SK-N-SH (cell line): Measurements from ENCODE around the gene PDIA4. TPM values are rescaled to one million over a fixed set of nuclear protein-coding genes. Genes with fewer than 3 reads are reported as not detected.

Source experiments
- CTCF ChIA-PET: fragments of 300-600, 350-600 bp; formaldehyde crosslinking; extraction: SDS; loops from one replicate; lab custom pipeline; 2021; lab: Yijun Ruan, JAX
- POLR2A ChIA-PET: fragments of 350-600 bp; sonication (Branson Sonifier 250); formaldehyde crosslinking; extraction: SDS; loops from one replicate; lab custom pipeline; 2020; ENCODE audit warnings: antibody characterized with exemption, inconsistent platforms; lab: Yijun Ruan, JAX
- DNase-seq: peaks from one replicate; pipeline ENCODE4 v3.0.0; 2012
- H2AFZ ChIP-seq: fragments of 200-600 bp; sonication (generic); 2 replicates; pipeline ENCODE4 v1.8.1; 2016; ENCODE audit warnings: antibody characterized with exemption, mild to moderate bottlenecking, low read depth
- H3F3A ChIP-seq: fragments of 200-600 bp; sonication (generic); replicated peaks from 2 replicates; pipeline ENCODE3; 2016; ENCODE audit warnings: antibody characterized with exemption, mild to moderate bottlenecking; ENCODE audit not compliant: insufficient read depth
- H3K27ac ChIP-seq, 2 experiments: fragments of 200-500 bp in 1 of 2; fragments of 200-600 bp in 1 of 2; sonication (Bioruptor generic) in 1 of 2; sonication (generic), shearing (Covaris generic) in 1 of 2; 2 replicates each; pipeline versions ENCODE4 v1.5.1 to v1.6.1; 2014 to 2016; ENCODE audit warnings: low read depth in 2 of 2, inconsistent platforms in 1 of 2, low read length in 1 of 2, mild to moderate bottlenecking in 1 of 2, mixed read lengths in 1 of 2
- H3K27me3 ChIP-seq: fragments of 200-600 bp; sonication (generic), shearing (Covaris generic); 2 replicates; pipeline ENCODE4 v1.6.1; 2016; ENCODE audit warnings: mixed run types; ENCODE audit not compliant: insufficient read depth
- H3K36me3 ChIP-seq, 2 experiments: fragments of 200-500 bp in 1 of 2; fragments of 200-600 bp in 1 of 2; sonication (Bioruptor generic) in 1 of 2; sonication (generic) in 1 of 2; replicated peaks in 1 of 2; 2 replicates each; pipeline versions ENCODE3 to v1.5.1; 2014 to 2016; ENCODE audit warnings: low read length in 1 of 2, mild to moderate bottlenecking in 1 of 2; ENCODE audit not compliant: insufficient read depth in 2 of 2, control insufficient read depth in 1 of 2
- H3K4me1 ChIP-seq, 2 experiments: fragments of 200-500 bp in 1 of 2; fragments of 200-600 bp in 1 of 2; sonication (Bioruptor generic) in 1 of 2; sonication (generic), shearing (Covaris generic) in 1 of 2; 2 replicates each; pipeline versions ENCODE4 v1.5.1 to v1.6.1; 2014 to 2016; ENCODE audit warnings: low read depth in 1 of 2, low read length in 1 of 2, mixed run types in 1 of 2; ENCODE audit not compliant: insufficient read depth in 2 of 2, control insufficient read depth in 1 of 2
- H3K4me2 ChIP-seq: fragments of 200-600 bp; sonication (generic), shearing (Covaris generic); 2 replicates; pipeline ENCODE4 v1.6.1; 2017; ENCODE audit warnings: mixed run types
- H3K4me3 ChIP-seq, 2 experiments: fragments of 200-500 bp in 1 of 2; fragments of 200-600 bp in 1 of 2; sonication (Bioruptor generic) in 1 of 2; sonication (generic), shearing (Covaris generic) in 1 of 2; 2 replicates each; pipeline versions ENCODE4 v1.5.1 to v1.8.1; 2014 to 2016; ENCODE audit warnings: low read depth in 2 of 2, inconsistent platforms in 1 of 2, low read length in 1 of 2, mild to moderate bottlenecking in 1 of 2, mixed read lengths in 1 of 2, moderate library complexity in 1 of 2
- H3K79me2 ChIP-seq: fragments of 200-600 bp; sonication (generic); 2 replicates; pipeline ENCODE4 v1.8.1; 2017; ENCODE audit warnings: mild to moderate bottlenecking; ENCODE audit not compliant: insufficient read depth
- H3K9ac ChIP-seq: fragments of 200-600 bp; sonication (generic); 2 replicates; pipeline ENCODE4 v1.6.1; 2017; ENCODE audit warnings: mixed run types
- H3K9me2 ChIP-seq: fragments of 200-600 bp; sonication (generic); 2 replicates; pipeline ENCODE4 v1.6.1; 2017; ENCODE audit warnings: mixed run types
- H3K9me3 ChIP-seq: fragments of 200-600 bp; sonication (generic); 2 replicates; pipeline ENCODE4 v1.6.1; 2017; ENCODE audit warnings: mixed run types, mild to moderate bottlenecking, moderate library complexity
- H4K20me1 ChIP-seq: fragments of 200-600 bp; sonication (generic); 2 replicates; pipeline ENCODE4 v1.6.1; 2017; ENCODE audit warnings: mild to moderate bottlenecking, mixed run types; ENCODE audit not compliant: insufficient read depth
- CHD2 ChIP-seq: fragments of 150-350 bp; IDR thresholded peaks from 2 replicates; pipeline ENCODE4 v1.6.1; 2018; ENCODE audit warnings: low read length; ENCODE audit not compliant: partially characterized antibody
- EP300 ChIP-seq, 2 experiments: IDR thresholded peaks; 2 replicates each; pipeline versions ENCODE4 v1.4.0 to v1.6.1; 2012; ENCODE audit warnings: borderline replicate concordance in 1 of 2, low read depth in 1 of 2, low read length in 1 of 2
- FOSL2 ChIP-seq: IDR thresholded peaks from 2 replicates; pipeline ENCODE4 v1.4.0; 2012; ENCODE audit warnings: low read depth, mild to moderate bottlenecking, moderate library complexity, borderline replicate concordance
- IRF3 ChIP-seq: fragments of 150-350 bp; IDR thresholded peaks from 2 replicates; pipeline ENCODE4 v1.6.1; 2016; ENCODE audit warnings: mild to moderate bottlenecking, low read depth, low read length
- MAX ChIP-seq: IDR thresholded peaks from 2 replicates; pipeline ENCODE4 v1.4.0; 2012; ENCODE audit warnings: low read depth
- MEF2A ChIP-seq: IDR thresholded peaks from 2 replicates; pipeline ENCODE4 v1.4.0; 2012; ENCODE audit warnings: low read depth, borderline replicate concordance
- MXI1 ChIP-seq: IDR thresholded peaks from 2 replicates; pipeline ENCODE4 v1.6.1; 2012; ENCODE audit warnings: mild to moderate bottlenecking, low read depth, low read length, improper control_type of control experiment
- NFIC ChIP-seq: IDR thresholded peaks from 2 replicates; pipeline ENCODE4 v1.4.0; 2012; ENCODE audit warnings: borderline replicate concordance
- NRF1 ChIP-seq: IDR thresholded peaks from 2 replicates; pipeline ENCODE4 v1.6.1; 2012; ENCODE audit warnings: low read depth, mild to moderate bottlenecking, low read length
- PBX3 ChIP-seq: IDR thresholded peaks from 2 replicates; pipeline ENCODE4; 2012
- RFX5 ChIP-seq: IDR thresholded peaks from 2 replicates; pipeline ENCODE4 v1.6.1; 2012; ENCODE audit warnings: mild to moderate bottlenecking, improper control_type of control experiment, low read length
- RXRA ChIP-seq: IDR thresholded peaks from 2 replicates; pipeline ENCODE4 v1.4.0; 2012; ENCODE audit warnings: low read depth, mild to moderate bottlenecking, borderline replicate concordance
- SIN3A ChIP-seq: IDR thresholded peaks from 2 replicates; pipeline ENCODE4 v1.6.1; 2012; ENCODE audit warnings: low read depth, mild to moderate bottlenecking, low read length, moderate library complexity, borderline replicate concordance
- SMC3 ChIP-seq: IDR thresholded peaks from 2 replicates; pipeline ENCODE4 v1.6.1; 2012; ENCODE audit warnings: low read depth, low read length, improper control_type of control experiment
- TEAD4 ChIP-seq: IDR thresholded peaks from 2 replicates; pipeline ENCODE4 v1.4.0; 2012; ENCODE audit warnings: mild to moderate bottlenecking, borderline replicate concordance; ENCODE audit not compliant: insufficient read depth
- YY1 ChIP-seq: IDR thresholded peaks from 2 replicates; pipeline ENCODE4 v1.4.0; 2012; ENCODE audit warnings: low read depth, mild to moderate bottlenecking
- ZBTB33 ChIP-seq: IDR thresholded peaks from 2 replicates; pipeline ENCODE4 v1.4.0; 2012; ENCODE audit warnings: low read depth, borderline replicate concordance
- WGBS: methylation state at CpG from one replicate; pipeline ENCODE4 v1.1.6; 2017; ENCODE audit warnings: low lambda C conversion rate; 5-methylcytosine and 5-hydroxymethylcytosine counted together
- polyA plus RNA-seq, 3 experiments: library from polyadenylated mRNA; depleted of rRNA; stranded (reverse); fragments of >200 nt; gene quantifications; 2 replicates each; pipeline ENCODE4 v1.2.3, GENCODE V29; 2012

Gene PDIA4
- polyA plus RNA-seq, 1 of the 3 experiments (the other 2 are of a cell fraction) = 400 TPM

GRCh38 chr7:149011491-149011890 lies 16.8 kb downstream of the PDIA4 start:
- no peak overlapping the region for H3K27ac ChIP-seq
- peaks cover 4% of the 10 kb centered on the region for H3F3A ChIP-seq
- no peak overlapping the region for H3K9ac ChIP-seq
- H3K36me3 ChIP-seq = peaks cover 60 to 76% of the 10 kb centered on the region in 2 experiments
- CTCF ChIA-PET = interaction anchor here (1.2 to 4.5 kb wide), 4 partner anchors 10 to 136 kb away, joined by 3 to 16 read pairs (median 8); partner anchors contain the start of genes ZNF398 and ZNF425
- no peaks in the 10 kb centered on the region for H3K9me2 ChIP-seq
- H4K20me1 ChIP-seq = no peaks in the 10 kb centered on the region
- peaks cover 8% of the 10 kb centered on the region; the same call in 1 of the 2 replicates for H3K79me2 ChIP-seq
- no peak overlapping the region for H3K4me2 ChIP-seq
- no peak for TF ChIP-seq EP300 (IDR thresholded peaks at IDR 0.05; ENCODE audit: borderline replicate concordance in 1 of 2, low read depth in 1 of 2, low read length in 1 of 2)
- no peak for TF ChIP-seq MAX
- TF ChIP-seq NRF1 = no peak
- no peak for TF ChIP-seq YY1
- no peak for TF ChIP-seq IRF3
- no peak for TF ChIP-seq MEF2A
- TF ChIP-seq SIN3A = no peak
- no peak for TF ChIP-seq MXI1
- no peak for TF ChIP-seq PBX3
- TF ChIP-seq RFX5 = no peak
- no peak for TF ChIP-seq RXRA
- no peak for TF ChIP-seq SMC3
- no peak for TF ChIP-seq FOSL2
- TF ChIP-seq CHD2 = no peak
- no peak for TF ChIP-seq ZBTB33
- no peak for TF ChIP-seq TEAD4
- TF ChIP-seq NFIC = no peak
- TF ChIP-seq, all 33 proteins: peak for 0
- no peaks in the 10 kb centered on the region for H3K27me3 ChIP-seq
- POLR2A ChIA-PET = interaction anchor here (0.9 to 1.7 kb wide), 2 partner anchors 10 to 15 kb away, joined by 5 to 7 read pairs; no protein-coding TSS in a partner anchor
- H2AFZ ChIP-seq = no peak overlapping the region
- H3K4me3 ChIP-seq = no peak overlapping the region
- DNase-seq = no peak
- no peaks in the 10 kb centered on the region for H3K4me1 ChIP-seq
- no peaks in the 10 kb centered on the region for H3K9me3 ChIP-seq
- 90% methylated on average over 7 of the region's 8 CpGs for WGBS
